Mammary epithelial cell (primary cell): ENCODE data around the gene RNF213.

ENCODE experiments used
- CTCF ChIP-seq, 2 donors: IDR thresholded peaks in 1 of 2; conservative IDR thresholded peaks in 1 of 2; 2 replicates each; pipeline ENCODE4 v1.5.1; 2011 to 2012; ENCODE audit warnings: inconsistent platforms in 2 of 2, low read length in 2 of 2, mild to moderate bottlenecking in 2 of 2, control low read depth in 1 of 2, low read depth in 1 of 2; ENCODE audit not compliant: insufficient read depth in 1 of 2; ENCODE audit errors: extremely low read depth in 1 of 2
- EZH2 ChIP-seq: IDR thresholded peaks from 2 replicates; pipeline ENCODE4 v1.6.1; 2012; ENCODE audit warnings: low read length, inconsistent platforms, borderline replicate concordance

- TF ChIP-seq CTCF (conservative IDR thresholded peaks at IDR 0.05 in 1 of 2, IDR thresholded peaks at IDR 0.05 in 1 of 2; ENCODE audit: extremely low read depth in 1 of 2, insufficient read depth in 1 of 2, low read depth in 1 of 2, low read length in 2 of 2) (no peak), EZH2 (no peak)
Observed at GRCh38 chr17:80262291-80262690, 1.6 kb downstream of the RNF213 start.
